NCI-H1417 (cell line): ENCODE measurements around the gene B3GAT1.
"Not testable (repeated sequence)": the region's sequence is repeated elsewhere in the genome, so short reads cannot be mapped to it uniquely, and the experiment has no call there.

Experiments used
- DNase-seq, 3 experiments: peaks; one replicate each; lab custom pipeline; 2025; lab: John Stamatoyannopoulos, UW

The B3GAT1 gene, protein sequence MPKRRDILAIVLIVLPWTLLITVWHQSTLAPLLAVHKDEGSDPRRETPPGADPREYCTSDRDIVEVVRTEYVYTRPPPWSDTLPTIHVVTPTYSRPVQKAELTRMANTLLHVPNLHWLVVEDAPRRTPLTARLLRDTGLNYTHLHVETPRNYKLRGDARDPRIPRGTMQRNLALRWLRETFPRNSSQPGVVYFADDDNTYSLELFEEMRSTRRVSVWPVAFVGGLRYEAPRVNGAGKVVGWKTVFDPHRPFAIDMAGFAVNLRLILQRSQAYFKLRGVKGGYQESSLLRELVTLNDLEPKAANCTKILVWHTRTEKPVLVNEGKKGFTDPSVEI

DNA sequence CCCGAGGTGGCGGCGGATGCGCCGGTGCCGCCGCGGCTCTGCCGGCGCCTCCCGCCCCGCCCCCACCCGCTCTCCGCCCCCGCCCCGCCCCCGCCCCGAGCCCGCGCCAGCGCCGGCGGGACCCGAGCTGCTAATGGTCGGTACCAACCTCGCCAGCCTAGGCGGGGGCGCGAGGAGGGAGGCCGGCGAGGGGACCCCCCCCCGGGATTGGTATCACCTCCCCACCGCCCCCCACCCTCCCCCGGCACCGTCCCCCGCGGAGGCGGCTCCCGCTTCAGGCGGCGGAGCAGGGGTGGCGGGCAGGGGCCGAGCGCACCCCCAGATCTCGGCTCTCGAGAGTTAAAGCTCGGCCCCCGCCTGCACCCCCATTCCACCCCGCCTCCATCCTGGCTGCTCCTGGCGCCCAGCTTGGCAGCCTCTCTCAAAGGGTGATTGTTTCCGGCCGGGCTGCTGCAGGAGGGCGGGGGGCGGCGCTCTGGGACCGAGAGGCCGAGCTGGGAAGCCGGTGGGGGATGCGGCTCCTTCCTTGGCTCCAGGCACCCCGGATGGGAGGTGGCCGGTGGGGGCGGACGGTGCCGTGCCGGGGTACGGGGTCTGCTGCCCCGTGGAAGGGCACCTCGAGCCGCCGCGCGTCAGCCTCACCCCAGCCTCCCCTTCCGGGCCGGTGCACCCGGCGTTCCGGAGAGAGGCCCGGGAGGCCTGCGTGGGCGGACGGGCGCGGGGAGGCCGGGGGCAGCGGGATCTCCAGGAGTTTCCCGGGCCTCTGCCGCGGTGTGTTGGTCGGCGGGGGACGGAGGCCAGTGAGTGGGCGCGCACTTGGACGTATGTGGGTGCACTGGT lies at the start of gene B3GAT1:
Gene B3GAT1, minus strand, starts transcription at position 40 of the 840 bp plus-strand sequence. CDS start 24,583 bp downstream, outside the sequence.
- DNase-seq = peak; percentile 49 to 72 (median 65)

DNA sequence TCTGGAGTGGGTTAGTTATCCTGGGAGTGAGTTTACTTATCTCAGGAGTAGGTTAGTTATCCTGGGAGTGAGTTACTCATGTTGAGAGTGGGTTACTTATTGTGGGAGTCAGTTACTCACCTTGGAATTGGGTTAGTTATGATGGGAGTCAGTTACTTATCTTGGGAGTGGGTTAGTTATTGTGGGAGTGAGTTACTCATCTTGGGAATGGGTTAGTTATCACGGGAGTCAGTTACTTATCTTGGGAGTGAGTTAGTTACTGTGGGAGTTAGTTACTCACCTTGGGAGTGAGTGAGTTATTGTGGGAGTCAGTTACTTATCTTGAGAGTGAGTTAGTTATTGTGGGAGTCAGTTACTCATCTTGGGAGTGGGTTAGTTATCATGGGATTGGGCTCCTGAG lies 49.6 kb upstream of the B3GAT1 start:
- no peak for DNase-seq

DNA sequence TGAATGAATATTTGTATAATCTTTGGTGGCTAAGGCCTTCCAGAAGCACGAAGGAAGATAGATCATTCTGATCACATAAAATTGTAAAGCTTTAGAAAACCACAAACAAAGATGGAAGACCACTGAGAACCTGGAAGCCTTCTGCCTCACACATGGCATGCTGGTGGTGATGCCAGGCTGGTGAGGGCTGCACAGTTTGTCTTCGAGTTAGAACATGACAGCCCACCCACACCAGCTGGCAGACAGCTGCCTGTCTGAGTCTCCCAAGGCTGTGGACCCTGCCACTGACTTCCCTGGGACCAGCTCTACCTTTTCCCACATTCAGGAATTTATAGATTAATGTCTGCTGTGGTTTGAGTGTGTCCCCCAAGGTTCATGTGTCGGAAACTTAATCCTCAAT lies 48.8 kb upstream of the B3GAT1 start:
- no peak for DNase-seq

DNA sequence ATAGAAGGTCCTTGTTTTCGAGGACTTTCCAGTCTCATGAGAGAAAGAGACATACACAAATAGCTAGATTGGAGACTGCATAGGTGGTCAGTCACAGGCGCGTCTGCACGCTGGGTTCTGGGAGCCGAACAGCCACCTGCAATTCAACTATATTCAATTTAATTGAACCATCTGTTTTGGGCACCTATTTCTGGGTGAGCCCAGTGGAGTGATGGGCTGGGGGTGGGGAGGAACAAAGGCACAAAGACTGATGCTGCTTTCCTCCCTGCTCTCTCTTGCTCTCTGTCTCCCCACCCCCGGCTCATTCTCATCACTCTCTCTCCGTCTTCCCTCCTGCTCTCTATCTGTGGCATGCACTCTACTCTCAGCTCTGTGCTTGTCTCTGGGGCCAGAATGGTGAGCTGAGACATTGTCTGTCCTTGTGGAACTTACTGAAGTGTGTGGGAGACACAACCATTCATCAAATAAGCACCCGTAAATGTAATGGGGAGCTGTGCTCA lies 48.1 kb upstream of the B3GAT1 start:
- DNase-seq = no peak

DNA sequence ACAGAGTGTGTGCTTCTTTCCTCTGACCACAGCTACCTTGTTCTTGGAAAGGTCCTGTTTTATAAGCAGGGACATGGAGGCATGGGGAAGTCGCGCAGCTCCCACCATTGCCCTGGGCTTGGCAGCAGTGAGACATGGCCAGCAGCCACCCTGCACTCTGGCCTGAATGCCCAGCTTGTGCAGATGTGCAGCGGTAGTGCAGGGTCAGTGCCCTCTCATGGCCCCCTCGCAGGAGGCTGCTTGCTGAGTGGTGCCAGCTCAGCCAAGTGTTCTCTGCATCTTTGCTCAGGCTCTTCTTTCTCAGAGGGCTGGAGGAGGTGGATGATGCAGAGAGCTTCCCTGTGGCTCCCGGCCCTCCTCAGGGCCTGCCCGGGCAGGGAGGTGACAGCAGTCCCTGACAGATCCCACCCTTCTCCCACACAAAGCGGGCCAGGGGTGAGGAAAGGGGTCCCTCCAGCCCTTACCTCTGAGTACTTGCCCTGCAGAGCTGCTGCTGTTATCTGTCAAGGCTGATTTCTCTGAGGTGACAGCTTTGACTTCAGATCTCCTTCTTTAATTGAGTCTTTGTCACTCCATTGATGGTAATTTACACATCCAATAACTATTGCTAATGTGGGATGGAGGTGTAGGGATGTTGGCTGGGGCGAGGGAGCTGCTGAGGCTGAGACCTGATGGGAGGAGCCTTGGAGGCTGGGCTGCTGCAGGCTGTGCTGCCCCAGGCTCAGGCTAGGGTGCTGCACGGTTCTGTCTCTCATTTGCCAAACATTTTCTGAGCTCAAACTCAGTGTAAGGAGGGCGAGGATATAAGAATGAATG lies 47.4 kb upstream of the B3GAT1 start:
- DNase-seq = no peak

DNA sequence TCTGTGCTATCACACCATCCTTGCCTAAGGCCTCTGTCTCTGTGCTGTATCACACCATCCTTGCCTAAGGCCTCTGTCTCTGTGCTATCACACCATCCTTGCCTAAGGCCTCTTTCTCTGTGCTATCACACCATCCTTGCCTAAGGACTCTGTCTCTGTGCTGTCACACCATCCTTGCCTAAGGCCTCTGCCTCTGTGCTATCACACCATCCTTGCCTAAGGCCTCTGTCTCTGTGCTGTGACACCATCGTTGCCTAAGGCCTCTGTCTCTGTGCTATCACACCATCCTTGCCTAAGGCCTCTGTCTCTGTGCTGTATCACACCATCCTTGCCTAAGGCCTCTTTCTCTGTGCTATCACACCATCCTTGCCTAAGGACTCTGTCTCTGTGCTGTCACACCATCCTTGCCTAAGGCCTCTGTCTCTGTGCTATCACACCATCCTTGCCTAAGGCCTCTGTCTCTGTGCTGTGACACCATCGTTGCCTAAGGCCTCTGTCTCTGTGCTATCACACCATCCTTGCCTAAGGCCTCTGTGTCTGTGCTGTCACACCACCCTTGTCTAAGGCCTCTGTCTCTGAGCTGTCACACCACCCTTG lies 45.5 kb upstream of the B3GAT1 start:
- not testable (repeated sequence) for DNase-seq

DNA sequence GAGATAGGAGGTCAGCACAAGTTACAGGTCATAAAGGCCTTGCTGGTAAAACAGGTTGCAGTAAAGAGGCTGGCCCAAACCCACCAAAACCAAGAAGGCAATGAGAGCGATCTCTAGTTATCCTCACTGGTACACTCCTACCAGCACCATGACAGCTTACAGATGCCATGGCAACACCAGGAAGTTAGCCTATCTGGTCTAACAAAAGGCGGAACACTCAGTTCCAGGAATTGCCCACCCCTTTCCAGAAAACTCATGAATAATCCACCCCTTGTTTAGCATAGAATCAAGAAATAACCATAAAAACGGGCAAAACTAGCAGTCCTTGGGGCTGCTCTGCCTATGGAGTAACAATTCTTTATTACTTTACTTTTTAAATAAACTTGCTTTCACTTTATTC lies 43.5 kb upstream of the B3GAT1 start:
- no peak for DNase-seq

DNA sequence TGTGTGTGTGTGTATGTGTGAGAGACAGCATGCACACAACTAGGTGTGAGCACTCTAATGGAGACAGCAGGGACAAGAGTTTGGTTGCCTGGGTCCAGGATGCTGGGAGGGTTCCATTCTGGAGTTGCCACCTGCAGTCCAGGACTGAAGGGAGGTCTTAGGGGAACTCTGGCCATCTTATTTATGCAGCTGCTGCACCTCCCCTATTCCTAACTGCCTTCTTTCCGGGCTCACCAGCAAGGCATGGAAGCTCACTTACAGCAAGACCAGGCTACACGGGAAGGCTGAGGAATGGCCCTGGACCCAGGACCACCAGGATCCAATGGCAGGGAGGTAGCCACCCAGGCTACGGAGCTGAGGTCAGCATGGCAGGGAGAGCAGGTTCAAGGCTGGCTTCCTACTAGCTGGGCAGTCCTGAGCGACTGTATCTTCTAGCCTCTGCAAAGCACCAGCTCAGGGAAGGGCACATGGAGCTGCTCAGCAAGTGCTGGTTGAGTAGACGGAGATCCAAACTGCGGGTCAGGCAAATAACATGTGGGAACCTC lies 42.2 kb upstream of the B3GAT1 start:
- no peak for DNase-seq

DNA sequence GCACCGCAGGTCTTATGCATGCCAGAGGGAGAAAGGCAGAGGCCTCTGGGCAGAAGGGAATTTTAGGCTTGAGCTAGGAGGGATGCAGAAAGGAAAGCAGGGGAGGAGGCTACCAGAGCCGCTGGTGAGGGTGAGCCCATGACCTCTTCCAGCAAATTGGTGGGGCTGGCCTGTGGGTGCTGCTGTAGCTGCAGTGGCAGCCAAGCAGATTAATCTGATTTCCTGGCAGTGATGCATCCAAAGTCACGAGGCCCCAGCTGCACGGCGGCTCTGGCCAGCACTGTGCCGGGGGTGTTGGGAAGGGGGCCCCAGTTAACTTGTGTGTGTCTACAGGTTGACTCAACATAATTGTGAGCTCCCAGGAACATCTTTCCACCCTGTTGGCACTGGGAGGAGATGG lies 41.4 kb upstream of the B3GAT1 start:
- DNase-seq = no peak

DNA sequence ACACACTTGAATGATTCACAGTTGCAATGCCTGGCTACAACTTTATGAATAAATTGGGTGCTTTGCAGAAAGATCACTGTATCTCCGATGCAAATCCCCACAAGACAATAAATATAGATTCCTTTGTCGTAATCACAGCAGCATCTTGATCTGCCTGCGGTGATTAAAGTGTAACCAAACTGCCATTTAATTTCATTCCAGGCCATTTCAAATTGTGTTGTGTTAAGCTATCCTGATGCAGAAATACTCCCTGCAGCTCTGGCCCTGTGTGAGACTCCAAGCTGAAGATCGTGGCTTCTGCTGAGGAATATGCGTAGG lies 40.8 kb upstream of the B3GAT1 start:
- DNase-seq = no peak

DNA sequence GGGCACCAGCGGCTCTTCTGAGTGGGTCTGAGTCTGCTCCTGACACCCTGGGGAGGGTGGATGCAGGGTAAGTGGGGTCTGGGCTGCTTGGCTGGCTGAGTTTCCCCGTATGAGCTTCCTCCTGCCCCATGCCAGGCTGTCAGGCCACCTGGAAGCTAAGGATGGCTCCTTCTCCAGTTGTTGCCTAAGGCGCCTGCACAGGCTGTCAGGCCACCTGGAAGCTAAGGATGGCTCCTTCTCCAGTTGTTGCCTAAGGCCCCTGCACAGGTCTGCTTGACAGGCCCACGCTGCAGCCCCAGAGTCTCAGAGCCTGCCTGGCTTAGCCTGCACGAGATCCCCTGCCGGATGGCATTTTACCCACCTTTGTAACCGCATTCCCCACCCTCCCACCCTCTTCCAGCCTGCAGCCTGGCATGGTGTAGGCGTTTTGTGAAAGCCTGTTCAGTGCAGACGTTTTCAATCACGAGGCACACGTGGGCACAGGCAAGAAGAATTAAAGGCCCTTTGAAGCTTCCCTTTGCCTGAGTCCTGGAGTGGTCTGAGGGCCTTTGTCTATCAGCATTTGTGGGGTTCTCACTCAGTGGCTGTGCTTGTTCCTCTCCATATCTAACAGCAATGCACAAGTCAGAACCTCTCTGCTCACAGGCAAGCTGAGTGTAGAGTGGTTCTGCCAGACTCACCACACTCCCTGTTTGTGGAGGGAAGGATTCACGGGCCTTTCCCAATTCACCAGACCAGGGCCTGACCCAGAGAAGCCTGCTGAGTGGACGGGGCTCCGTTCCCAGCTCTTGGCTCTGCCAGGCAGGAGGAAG lies 40.2 kb upstream of the B3GAT1 start:
- no peak for DNase-seq

DNA sequence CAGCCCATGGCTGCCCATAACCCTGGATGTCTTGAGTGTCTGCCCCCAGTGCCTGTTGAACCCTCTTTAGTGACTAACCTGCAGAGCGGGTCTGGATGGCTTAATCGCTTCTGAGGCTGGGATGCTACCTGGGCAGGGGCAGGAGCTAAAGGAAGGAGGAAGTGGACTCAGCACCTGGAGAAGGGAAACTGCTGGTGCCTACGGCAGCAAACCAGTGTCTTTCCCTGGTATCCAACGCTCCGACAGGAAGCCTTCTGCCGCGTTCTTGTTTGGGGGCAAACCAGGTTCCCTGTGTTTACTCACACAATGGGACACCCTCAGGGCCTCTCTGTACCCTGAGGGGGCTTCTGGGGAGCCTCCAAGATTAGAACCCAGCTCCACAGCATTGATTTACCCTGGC lies 38.1 kb upstream of the B3GAT1 start:
- no peak for DNase-seq

DNA sequence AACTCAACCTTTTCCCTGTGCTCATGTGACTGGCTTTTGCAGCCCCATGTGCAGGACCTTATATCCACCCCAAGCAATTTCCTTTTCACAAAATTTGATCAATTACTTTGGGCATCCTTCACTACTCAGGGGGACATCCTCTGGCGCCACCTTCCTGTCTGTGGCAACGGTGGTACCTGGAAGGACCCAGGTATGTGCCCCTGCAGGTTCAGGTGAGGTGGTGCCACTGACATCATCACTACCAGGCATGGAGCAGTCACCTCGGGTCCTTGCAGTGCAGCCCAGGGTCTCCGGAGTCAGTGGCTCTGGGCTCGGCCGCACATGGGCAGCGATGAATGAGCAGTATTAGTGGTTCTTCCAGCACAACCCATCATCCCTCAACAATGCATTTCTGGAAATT lies 37.7 kb upstream of the B3GAT1 start:
- peak in 1 of 3 experiments; percentile 17 for DNase-seq

DNA sequence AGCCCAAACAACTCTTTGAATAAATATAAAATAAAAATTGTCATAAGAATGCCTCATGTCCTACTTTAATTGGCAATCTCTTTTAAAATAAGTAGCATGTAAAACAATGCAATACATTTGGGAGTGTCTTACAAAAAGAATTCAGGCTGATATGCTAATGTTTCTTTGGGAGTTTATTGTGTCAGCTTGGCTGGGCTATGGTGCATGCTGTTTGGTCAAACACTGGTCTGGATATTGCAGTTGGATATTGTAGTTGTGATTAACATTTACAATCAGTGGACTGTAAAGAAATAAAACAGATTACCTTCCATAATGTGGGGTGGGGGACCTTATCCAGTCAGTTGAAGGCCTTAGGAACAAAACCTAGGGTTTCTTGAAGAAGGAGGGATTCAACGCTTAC lies 37.0 kb upstream of the B3GAT1 start:
- no peak for DNase-seq

DNA sequence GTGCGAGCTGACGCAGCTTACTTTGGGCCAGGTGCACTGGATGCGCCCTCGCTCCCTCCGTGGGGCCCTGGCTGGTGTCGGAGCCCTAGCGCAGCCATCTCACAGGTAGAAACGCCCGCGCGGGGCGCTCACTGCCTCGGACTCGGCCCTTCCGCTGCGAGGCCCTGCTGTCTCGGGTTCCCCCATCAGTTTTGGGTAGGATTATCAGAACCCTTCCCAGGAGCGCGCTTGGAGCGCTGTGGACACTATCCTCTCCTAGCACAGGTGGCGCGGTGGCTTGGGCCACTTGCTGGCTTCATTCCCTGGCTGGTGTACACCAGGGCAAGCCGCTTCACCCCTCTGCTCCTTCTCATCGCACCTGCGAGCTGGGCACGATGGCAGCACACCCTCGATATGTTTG lies 35.7 kb upstream of the B3GAT1 start:
- DNase-seq = no peak

DNA sequence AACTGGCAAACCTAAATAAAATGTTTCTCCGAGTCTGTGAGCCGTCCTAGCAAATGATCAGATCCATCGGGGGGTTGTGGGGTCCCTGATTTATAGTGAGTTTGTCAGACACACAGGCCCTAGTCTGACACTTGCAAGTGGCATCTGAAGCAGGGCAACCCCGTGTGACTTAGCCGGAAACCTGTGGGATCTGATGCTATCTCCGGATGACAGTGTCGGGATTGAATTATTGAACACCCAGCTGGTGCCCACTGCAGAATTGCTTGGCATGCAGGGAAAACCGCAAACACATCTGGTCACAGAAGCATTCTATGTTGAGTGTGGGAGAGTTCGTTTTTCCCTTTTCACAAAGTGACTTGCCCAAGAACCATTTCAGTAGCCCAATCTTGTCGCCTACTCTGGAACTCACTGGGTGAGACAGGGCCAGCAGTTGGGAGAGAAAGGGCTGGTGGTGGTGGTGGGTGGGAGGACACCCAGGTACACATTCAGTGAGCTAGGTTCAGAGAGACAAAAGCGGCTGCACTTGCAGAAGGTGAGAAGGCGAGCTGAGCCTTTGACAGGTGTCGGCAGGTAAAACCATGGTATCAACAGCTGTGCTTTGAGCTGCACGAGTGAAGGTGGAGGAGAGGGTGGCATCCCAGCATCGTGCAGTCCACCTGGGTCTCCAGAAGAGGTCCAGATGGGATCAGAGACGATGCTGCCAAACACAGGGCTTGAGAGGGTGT lies 33.7 kb upstream of the B3GAT1 start:
- DNase-seq = no peak

DNA sequence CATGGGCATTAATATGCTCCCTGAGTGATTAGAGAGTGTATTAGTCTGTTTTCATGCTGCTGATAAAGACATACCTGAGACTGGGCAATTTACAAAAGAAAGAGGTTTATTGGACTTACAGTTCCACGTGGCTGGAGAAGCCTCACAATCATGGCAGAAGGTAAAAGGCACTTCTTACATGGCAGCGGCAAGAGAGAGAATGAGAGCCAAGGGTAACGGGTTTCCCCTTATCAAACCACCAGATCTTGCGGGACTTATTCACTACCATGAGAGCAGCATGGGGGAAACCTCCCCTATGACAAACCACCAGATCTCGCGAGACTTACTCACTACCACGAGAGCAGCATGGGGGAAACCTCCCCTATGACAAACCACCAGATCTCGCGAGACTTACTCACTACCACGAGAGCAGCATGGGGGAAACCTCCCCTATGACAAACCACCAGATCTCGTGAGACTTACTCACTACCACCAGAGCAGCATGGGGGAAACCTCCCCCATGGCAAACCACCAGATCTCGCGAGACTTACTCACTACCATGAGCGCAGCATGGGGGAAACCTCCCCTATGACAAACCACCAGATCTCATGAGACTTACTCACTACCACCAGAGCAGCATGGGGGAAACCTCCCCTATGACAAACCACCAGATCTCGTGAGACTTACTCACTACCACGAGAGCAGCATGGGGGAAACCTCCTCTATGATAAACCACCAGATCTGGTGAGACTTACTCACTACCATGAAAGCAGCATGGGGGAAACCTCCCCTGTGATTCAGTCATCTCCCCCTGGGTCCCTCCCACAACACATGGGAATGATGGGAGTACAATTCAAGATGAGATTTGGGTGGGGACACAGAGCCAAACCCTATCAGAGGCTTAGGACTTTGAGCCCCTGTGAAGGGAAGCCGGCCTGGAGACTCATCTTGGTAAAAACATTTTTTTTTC lies 32.4 kb upstream of the B3GAT1 start:
- not testable (repeated sequence) for DNase-seq

DNA sequence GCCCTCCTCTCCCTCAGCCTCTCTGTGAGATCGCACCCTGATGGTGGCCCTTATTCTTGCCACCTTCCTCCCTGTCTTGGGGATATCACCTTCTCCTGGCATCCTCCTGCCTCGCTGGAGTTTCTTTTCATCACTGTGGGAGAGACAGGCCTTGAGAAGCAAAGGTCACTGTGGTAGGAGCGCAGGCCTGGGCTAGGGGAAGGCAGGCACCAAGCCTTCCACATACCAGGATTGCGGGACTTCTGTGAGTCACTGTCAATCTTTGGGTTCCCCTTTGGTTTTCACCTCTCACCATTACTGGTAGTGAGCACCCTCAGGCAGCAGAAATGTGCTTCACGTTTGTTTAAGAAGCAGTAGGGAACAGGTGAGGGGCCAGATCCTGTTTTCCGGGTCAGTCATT lies 31.2 kb upstream of the B3GAT1 start:
- no peak for DNase-seq

DNA sequence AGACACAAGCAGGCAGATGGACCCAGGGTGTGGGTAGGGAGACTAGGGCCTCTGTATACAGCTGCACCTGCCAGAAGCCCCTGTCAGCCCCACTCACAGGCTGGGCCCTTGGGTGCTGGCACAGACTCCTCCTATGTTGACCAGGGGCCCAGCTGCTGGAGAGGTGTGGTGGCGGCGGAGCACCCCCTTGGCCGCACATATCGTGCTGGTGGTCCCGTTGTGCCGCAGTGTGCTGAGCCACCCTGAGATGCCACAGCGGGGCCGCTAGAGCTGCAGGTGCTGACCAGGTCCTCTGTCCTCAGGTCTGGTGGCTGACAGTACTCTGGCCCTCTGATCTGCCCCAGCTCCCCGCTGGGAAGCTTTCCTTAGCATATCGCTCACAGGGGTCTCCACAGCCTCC lies 30.2 kb upstream of the B3GAT1 start:
- no peak for DNase-seq
